Adrenal gland (tissue), 5 donors: ENCODE measurements around the gene TPST1.

Experiments used
- POLR2A ChIP-seq, 2 donors: fragments of 450-650 bp; IDR thresholded peaks; one replicate each; pipeline ENCODE4 v1.6.1; 2017; ENCODE audit warnings: antibody characterized with exemption in 2 of 2, mild to moderate bottlenecking in 2 of 2, moderate library complexity in 1 of 2
- TF ChIP-seq, protein P1 (sequence below), 6 experiments: fragments of 450-650 bp in 4 of 6; fragments of 200-600 bp in 2 of 6; sonication (generic) in 1 of 6; IDR thresholded peaks; 1 replicate in 5 of 6; 2 replicates in 1 of 6; pipeline versions ENCODE4 v1.5.1 to v1.8.0; 2016 to 2021; ENCODE audit warnings: antibody characterized with exemption in 6 of 6, mild to moderate bottlenecking in 2 of 6, moderate library complexity in 1 of 6
- donor health status: DM: no; HTN: no; CAD: no.

DNA sequence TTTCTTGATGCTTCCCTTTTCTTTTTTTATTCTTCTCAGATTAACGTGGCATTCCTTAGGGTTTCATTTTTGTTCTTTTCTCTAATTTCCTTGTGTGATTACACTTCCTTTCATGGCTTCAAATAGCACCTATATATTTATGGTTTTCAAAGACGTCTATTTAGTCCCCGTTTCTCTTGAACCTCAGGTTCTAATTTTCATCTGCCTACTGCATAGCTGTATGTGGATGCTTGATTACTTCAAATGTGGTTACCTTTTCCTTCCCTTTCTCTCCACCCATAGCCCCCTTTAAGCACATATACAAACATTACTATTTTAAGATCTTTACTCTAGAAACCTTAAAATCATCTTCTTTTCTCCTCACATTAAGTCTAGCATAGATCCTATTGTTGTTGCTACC is 2.4 kb downstream of the TPST1 start:
- TF ChIP-seq, protein P1, sequence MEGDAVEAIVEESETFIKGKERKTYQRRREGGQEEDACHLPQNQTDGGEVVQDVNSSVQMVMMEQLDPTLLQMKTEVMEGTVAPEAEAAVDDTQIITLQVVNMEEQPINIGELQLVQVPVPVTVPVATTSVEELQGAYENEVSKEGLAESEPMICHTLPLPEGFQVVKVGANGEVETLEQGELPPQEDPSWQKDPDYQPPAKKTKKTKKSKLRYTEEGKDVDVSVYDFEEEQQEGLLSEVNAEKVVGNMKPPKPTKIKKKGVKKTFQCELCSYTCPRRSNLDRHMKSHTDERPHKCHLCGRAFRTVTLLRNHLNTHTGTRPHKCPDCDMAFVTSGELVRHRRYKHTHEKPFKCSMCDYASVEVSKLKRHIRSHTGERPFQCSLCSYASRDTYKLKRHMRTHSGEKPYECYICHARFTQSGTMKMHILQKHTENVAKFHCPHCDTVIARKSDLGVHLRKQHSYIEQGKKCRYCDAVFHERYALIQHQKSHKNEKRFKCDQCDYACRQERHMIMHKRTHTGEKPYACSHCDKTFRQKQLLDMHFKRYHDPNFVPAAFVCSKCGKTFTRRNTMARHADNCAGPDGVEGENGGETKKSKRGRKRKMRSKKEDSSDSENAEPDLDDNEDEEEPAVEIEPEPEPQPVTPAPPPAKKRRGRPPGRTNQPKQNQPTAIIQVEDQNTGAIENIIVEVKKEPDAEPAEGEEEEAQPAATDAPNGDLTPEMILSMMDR (IDR thresholded peaks at IDR 0.05): no peak
- no peak for TF ChIP-seq POLR2A (IDR thresholded peaks at IDR 0.05)
